ENCODE measurements around the gene SPATA46.

DNA sequence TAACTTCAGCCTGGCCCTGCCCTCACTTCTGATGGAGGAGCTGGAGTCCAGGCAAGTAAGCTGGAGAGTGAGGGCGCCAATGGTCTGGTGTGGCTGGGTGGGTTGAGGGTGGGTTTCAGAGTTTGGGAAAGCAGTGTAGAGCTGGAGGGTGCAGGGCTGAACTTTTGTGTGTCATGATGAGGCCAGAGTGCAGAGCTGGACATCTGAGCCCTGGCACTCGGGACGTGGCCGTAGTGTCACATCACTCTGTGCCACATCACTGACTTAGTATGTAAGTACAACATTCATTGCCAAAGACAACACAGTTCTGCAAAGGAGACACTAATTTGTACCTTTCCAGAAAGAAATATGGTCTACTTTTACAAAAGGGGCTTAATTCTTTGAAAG lies 15.8 kb downstream of the SPATA46 start:
- TF ChIP-seq FOXA1 (IDR thresholded peaks at IDR 0.05) (no peak), FOXM1 (IDR thresholded peaks at IDR 0.05; ENCODE audit: borderline replicate concordance) (no peak)
- TF ChIP-seq, protein P1, sequence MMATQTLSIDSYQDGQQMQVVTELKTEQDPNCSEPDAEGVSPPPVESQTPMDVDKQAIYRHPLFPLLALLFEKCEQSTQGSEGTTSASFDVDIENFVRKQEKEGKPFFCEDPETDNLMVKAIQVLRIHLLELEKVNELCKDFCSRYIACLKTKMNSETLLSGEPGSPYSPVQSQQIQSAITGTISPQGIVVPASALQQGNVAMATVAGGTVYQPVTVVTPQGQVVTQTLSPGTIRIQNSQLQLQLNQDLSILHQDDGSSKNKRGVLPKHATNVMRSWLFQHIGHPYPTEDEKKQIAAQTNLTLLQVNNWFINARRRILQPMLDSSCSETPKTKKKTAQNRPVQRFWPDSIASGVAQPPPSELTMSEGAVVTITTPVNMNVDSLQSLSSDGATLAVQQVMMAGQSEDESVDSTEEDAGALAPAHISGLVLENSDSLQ (IDR thresholded peaks at IDR 0.05) = no peak
